MCF 10A (cell line): ENCODE data around the gene TLE6. TPM values are rescaled to one million over a fixed set of nuclear protein-coding genes. Genes with fewer than 3 reads are reported as not detected.

Experiments used
- BruUV-seq: library from RNA; stranded (reverse); fragments of 400-500 nt; replicated peaks from 2 replicates; lab custom pipeline; 2021; lab: Mats Ljungman, UMichigan
- CTCF ChIA-PET: fragments of 300-600 bp; sonication (Branson Sonifier 250); formaldehyde crosslinking; extraction: SDS; loops from one replicate; lab custom pipeline; 2021; ENCODE audit warnings: antibody characterized with exemption, inconsistent platforms; lab: Yijun Ruan, JAX
- POLR2A ChIA-PET: fragments of 300-600, 350-650 bp; sonication (Branson Sonifier 250); formaldehyde crosslinking; extraction: SDS; loops from one replicate; lab custom pipeline; 2020; ENCODE audit warnings: antibody characterized with exemption, inconsistent platforms; lab: Yijun Ruan, JAX
- DNase-seq: peaks from one replicate; pipeline ENCODE4 v3.0.0-alpha.2; 2018; ENCODE audit not compliant: unreplicated experiment
- H3K27ac Mint-ChIP-seq: one replicate; pipeline ENCODE4 v1.8.0; 2022; ENCODE audit warnings: mild to moderate bottlenecking, low read depth, mixed read lengths; ENCODE audit not compliant: unreplicated experiment
- H3K27me3 Mint-ChIP-seq: one replicate; pipeline ENCODE4 v1.8.0; 2022; ENCODE audit warnings: mixed read lengths; ENCODE audit not compliant: insufficient read depth, unreplicated experiment
- H3K36me3 Mint-ChIP-seq: one replicate; pipeline ENCODE4 v1.8.0; 2022; ENCODE audit warnings: mild to moderate bottlenecking, moderate library complexity, mixed read lengths; ENCODE audit not compliant: insufficient read depth, unreplicated experiment
- H3K4me1 Mint-ChIP-seq: one replicate; pipeline ENCODE4 v1.8.0; 2022; ENCODE audit warnings: mixed read lengths; ENCODE audit not compliant: insufficient read depth, unreplicated experiment
- H3K4me3 Mint-ChIP-seq: one replicate; pipeline ENCODE4 v1.8.0; 2022; ENCODE audit warnings: mild to moderate bottlenecking, moderate library complexity, mixed read lengths; ENCODE audit not compliant: unreplicated experiment
- H3K9me3 Mint-ChIP-seq: one replicate; pipeline ENCODE4 v1.8.0; 2022; ENCODE audit warnings: mixed read lengths; ENCODE audit not compliant: unreplicated experiment
- CTCF ChIP-seq: fragments of 200-600 bp; IDR thresholded peaks from one replicate; pipeline ENCODE4 v1.8.0; 2022; ENCODE audit warnings: antibody characterized with exemption, mild to moderate bottlenecking; ENCODE audit not compliant: unreplicated experiment
- intact Hi-C: fragments of 100-400 bp; cut with micrococcal nuclease; formaldehyde crosslinking; loops from 2 replicates; pipeline ENCODE4 v1.14.1; 2022
- total RNA-seq: library from RNA; stranded (reverse); gene quantifications from 2 replicates; pipeline ENCODE4 v1.2.3, GENCODE V29; 2022

TLE6 gene
- total RNA-seq, 1 experiment from 2014 or later = 0.89 TPM

GRCh38 chr19:2964874-2965273 is 12.5 kb upstream of the TLE6 start:
- POLR2A ChIA-PET = interaction anchor here (0.5 to 1.2 kb wide), 5 partner anchors 12 to 168 kb away, joined by 3 to 4 read pairs (median 3); partner anchors contain the start of gene TLE6
- intact Hi-C loops = no loop called here

GRCh38 chr19:2967972-2968371 is 9.4 kb upstream of the TLE6 start:
- DNase-seq = no peak
- no peak for TF ChIP-seq CTCF
- H3K36me3 Mint-ChIP-seq = no peaks in the 10 kb centered on the region
- BruUV-seq = no TSS peak
- POLR2A ChIA-PET = interaction anchor here (0.7 to 1.6 kb wide), 2 partner anchors 9 to 12 kb away, joined by 3 read pairs; no protein-coding TSS in a partner anchor
- no peak overlapping the region for H3K4me3 Mint-ChIP-seq
- no peak overlapping the region for H3K27ac Mint-ChIP-seq
- intact Hi-C loops = no loop called here
- H3K4me1 Mint-ChIP-seq = no peaks in the 10 kb centered on the region
- CTCF ChIA-PET = interaction anchor here (0.9 to 1.5 kb wide), 2 partner anchors 12 to 141 kb away, joined by 3 read pairs; no protein-coding TSS in a partner anchor
- no peaks in the 10 kb centered on the region for H3K9me3 Mint-ChIP-seq
- no peaks in the 10 kb centered on the region for H3K27me3 Mint-ChIP-seq

More at GRCh38 chr19:2964874-2965273, 12.5 kb upstream of the TLE6 start:
- Mint-ChIP-seq H3K36me3 (no peaks in the 10 kb centered on the region), H3K4me1 (no peaks in the 10 kb centered on the region), H3K27ac (no peak overlapping the region), H3K4me3 (no peak overlapping the region), H3K27me3 (no peaks in the 10 kb centered on the region), H3K9me3 (no peaks in the 10 kb centered on the region)
- BruUV-seq = no TSS peak
- no peak for DNase-seq
- TF ChIP-seq CTCF = no peak
- CTCF ChIA-PET = interaction anchor here (0.7 to 1.3 kb wide), 4 partner anchors 13 to 143 kb away, joined by 3 to 5 read pairs (median 4); no protein-coding TSS in a partner anchor

- no peak overlapping the region for H3K4me3 Mint-ChIP-seq
- no peak for TF ChIP-seq CTCF
- no peaks in the 10 kb centered on the region for H3K36me3 Mint-ChIP-seq
- no peak overlapping the region for H3K27ac Mint-ChIP-seq
- ChIA-PET CTCF (interaction anchor here (0.6 to 1.3 kb wide), 2 partner anchors 18 to 42 kb away, joined by 3 to 7 read pairs; no protein-coding TSS in a partner anchor), POLR2A (interaction anchor here (0.6 to 1.6 kb wide), 4 partner anchors 8 to 67 kb away, joined by 3 to 4 read pairs (median 3); no protein-coding TSS in a partner anchor)
- intact Hi-C loops = no loop called here
- no peaks in the 10 kb centered on the region for H3K4me1 Mint-ChIP-seq
- DNase-seq = no peak
- no TSS peak for BruUV-seq
- no peaks in the 10 kb centered on the region for H3K9me3 Mint-ChIP-seq
- H3K27me3 Mint-ChIP-seq = no peaks in the 10 kb centered on the region
Observed at GRCh38 chr19:2969104-2969504, 8.3 kb upstream of the TLE6 start.

GRCh38 chr19:2970201-2970835 is 7.0 kb upstream of the TLE6 start:
- no peak for DNase-seq
- Mint-ChIP-seq H3K9me3 (no peaks in the 10 kb centered on the region), H3K27me3 (no peaks in the 10 kb centered on the region), H3K4me1 (no peaks in the 10 kb centered on the region), H3K4me3 (no peak overlapping the region), H3K36me3 (no peaks in the 10 kb centered on the region), H3K27ac (no peak overlapping the region)
- no peak for TF ChIP-seq CTCF
- intact Hi-C loops = loop anchor here (10.0 kb wide), 1 partner anchor 64 kb away; no protein-coding TSS in a partner anchor
- POLR2A ChIA-PET = interaction anchor here (0.7 kb wide), 1 partner anchor 85 kb away, joined by 4 read pairs; no protein-coding TSS in a partner anchor
- CTCF ChIA-PET = interaction anchor here (0.7 to 1.6 kb wide), 4 partner anchors 8 to 151 kb away, joined by 3 to 9 read pairs (median 6); partner anchors contain the start of gene ZNF554
- no TSS peak for BruUV-seq
